Uterus (tissue), 4 donors: ENCODE data around the gene GRIN2A. TPM values are rescaled to one million over a fixed set of nuclear protein-coding genes. Genes with fewer than 3 reads are reported as not detected.

Source experiments
- DNase-seq, 2 donors: peaks; one replicate each; pipeline ENCODE4 v3.0.0-alpha.2; 2019 to 2020
- H3K27ac ChIP-seq, 2 donors: fragments of 200-600 bp; sonication (generic); 1 replicate in 1 of 2; 2 replicates in 1 of 2; pipeline ENCODE4 v1.5.1; 2016 to 2018
- H3K27me3 ChIP-seq, 2 donors: fragments of 200-600 bp; sonication (generic); one replicate each; pipeline ENCODE4 v1.5.1; 2018 to 2019; ENCODE audit warnings: control low read depth in 1 of 2
- H3K36me3 ChIP-seq, 2 donors: fragments of 200-600 bp; sonication (generic); one replicate each; pipeline ENCODE4 v1.5.1; 2019; ENCODE audit warnings: control low read depth in 1 of 2
- H3K4me1 ChIP-seq, 2 donors: fragments of 200-600 bp; sonication (generic); one replicate each; pipeline ENCODE4 v1.5.1; 2018 to 2019; ENCODE audit warnings: control low read depth in 1 of 2
- H3K4me3 ChIP-seq, 2 donors: fragments of 200-600 bp; sonication (generic); 1 replicate in 1 of 2; 2 replicates in 1 of 2; pipeline ENCODE4 v1.5.1; 2018 to 2019; ENCODE audit warnings: mild to moderate bottlenecking in 1 of 2
- H3K9me3 ChIP-seq, 2 donors: fragments of 200-600 bp; sonication (generic); one replicate each; pipeline ENCODE4 v1.5.1; 2019; ENCODE audit warnings: control low read depth in 1 of 2
- POLR2A ChIP-seq, 2 donors: fragments of 450-650 bp; IDR thresholded peaks; one replicate each; pipeline ENCODE4 v1.6.1; 2016; ENCODE audit warnings: antibody characterized with exemption in 2 of 2, mild to moderate bottlenecking in 1 of 2, moderate library complexity in 1 of 2
- intact Hi-C: fragments of 100-400 bp; cut with DNase I; formaldehyde crosslinking; loops from one replicate; pipeline ENCODE4 v1.15.1; 2023; ENCODE audit warnings: low total_unique reads
- total RNA-seq, 4 donors: library from RNA; depleted of rRNA in 3 of 4; stranded (reverse); fragments of >200 nt in 3 of 4; gene quantifications; one replicate each; pipeline versions ENCODE4 v1.1.0 to v1.2.4, GENCODE V29; 2014 to 2023
- TF ChIP-seq, protein P1 (sequence below), 4 experiments: fragments of 200-600 bp in 2 of 4; fragments of 450-650 bp in 2 of 4; sonication (generic) in 2 of 4; IDR thresholded peaks; one replicate each; pipeline ENCODE4 v1.5.1; 2016 to 2019; ENCODE audit warnings: antibody characterized with exemption in 4 of 4, mild to moderate bottlenecking in 2 of 4, moderate library complexity in 1 of 4
- donor health status: DM: yes; HTN: yes; CAD: no.

The GRIN2A gene
- total RNA-seq, 4 donors from 2014 or later: under 0.01 to 2.4 (median 0.56) TPM

- no peak overlapping the region for H3K27ac ChIP-seq
- H3K27me3 ChIP-seq: no peaks in the 10 kb centered on the region
- TF ChIP-seq, protein P1, sequence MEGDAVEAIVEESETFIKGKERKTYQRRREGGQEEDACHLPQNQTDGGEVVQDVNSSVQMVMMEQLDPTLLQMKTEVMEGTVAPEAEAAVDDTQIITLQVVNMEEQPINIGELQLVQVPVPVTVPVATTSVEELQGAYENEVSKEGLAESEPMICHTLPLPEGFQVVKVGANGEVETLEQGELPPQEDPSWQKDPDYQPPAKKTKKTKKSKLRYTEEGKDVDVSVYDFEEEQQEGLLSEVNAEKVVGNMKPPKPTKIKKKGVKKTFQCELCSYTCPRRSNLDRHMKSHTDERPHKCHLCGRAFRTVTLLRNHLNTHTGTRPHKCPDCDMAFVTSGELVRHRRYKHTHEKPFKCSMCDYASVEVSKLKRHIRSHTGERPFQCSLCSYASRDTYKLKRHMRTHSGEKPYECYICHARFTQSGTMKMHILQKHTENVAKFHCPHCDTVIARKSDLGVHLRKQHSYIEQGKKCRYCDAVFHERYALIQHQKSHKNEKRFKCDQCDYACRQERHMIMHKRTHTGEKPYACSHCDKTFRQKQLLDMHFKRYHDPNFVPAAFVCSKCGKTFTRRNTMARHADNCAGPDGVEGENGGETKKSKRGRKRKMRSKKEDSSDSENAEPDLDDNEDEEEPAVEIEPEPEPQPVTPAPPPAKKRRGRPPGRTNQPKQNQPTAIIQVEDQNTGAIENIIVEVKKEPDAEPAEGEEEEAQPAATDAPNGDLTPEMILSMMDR (IDR thresholded peaks at IDR 0.05): no peak
- TF ChIP-seq POLR2A (IDR thresholded peaks at IDR 0.05): no peak
- H3K36me3 ChIP-seq: no peaks in the 10 kb centered on the region
- no peak overlapping the region for H3K4me3 ChIP-seq
- H3K4me1 ChIP-seq: no peaks in the 10 kb centered on the region
- H3K9me3 ChIP-seq: no peaks in the 10 kb centered on the region
- intact Hi-C loops: no loop called here
- DNase-seq: no peak
These were observed 313.6 kb downstream of the GRIN2A start for GRCh38 chr16:9868606-9869149.

DNA sequence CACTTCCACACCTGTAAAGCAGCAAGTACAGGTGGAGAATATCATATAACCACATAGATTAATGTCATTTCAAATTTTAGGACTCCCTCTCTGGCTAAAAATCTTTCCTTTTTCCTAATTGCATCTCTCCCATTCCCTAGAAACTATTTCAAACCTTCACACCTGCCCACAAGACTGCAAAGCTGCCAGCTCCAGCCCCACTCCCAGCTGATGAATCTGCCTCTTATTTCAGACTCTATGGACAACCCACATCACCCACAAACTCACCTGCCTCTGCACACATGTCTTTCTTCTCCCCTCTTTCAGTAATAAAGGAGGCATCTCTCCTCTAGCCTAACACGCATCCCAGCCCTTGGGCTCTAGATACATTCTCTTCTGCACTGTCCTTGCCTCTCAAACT is 315.1 kb downstream of the GRIN2A start:
- H3K9me3 ChIP-seq: no peaks in the 10 kb centered on the region
- H3K27ac ChIP-seq: no peak overlapping the region
- intact Hi-C loops: no loop called here

DNA sequence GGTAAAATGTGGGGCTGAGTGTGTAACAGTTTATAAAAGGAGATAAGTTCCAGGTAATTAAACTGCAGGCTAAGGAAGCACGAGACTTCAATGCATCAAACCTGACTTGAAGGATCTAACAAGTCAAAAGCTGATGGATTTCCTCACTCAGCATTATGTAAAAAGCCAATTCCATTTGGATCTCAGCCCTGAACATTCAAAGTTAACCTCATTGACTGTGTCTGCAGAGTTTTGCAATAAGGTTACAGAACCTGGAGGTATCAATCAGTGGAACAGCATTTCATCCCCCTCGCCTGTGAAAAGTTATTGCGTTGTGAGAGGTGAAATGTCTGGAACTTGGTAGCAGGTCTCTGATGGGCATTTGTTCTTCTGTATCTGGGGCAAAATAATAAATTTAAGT is 317.8 kb downstream of the GRIN2A start:
- Histone ChIP-seq H3K9me3 (no peaks in the 10 kb centered on the region), H3K4me3 (no peak overlapping the region), H3K27ac (no peak overlapping the region), H3K4me1 (no peaks in the 10 kb centered on the region), H3K27me3 (no peaks in the 10 kb centered on the region), H3K36me3 (no peaks in the 10 kb centered on the region)
- DNase-seq: no peak
- TF ChIP-seq, protein P1 (IDR thresholded peaks at IDR 0.05): no peak
- no peak for TF ChIP-seq POLR2A (IDR thresholded peaks at IDR 0.05)
- intact Hi-C loops: no loop called here

More for the DNA sequence above, 315.1 kb downstream of the GRIN2A start:
- no peak for DNase-seq
- Histone ChIP-seq H3K36me3 (no peaks in the 10 kb centered on the region), H3K4me1 (no peaks in the 10 kb centered on the region), H3K4me3 (no peak overlapping the region), H3K27me3 (no peaks in the 10 kb centered on the region)
- no peak for TF ChIP-seq POLR2A (IDR thresholded peaks at IDR 0.05)

GRCh38 chr16:9862327-9862726 is 319.9 kb downstream of the GRIN2A start:
- H3K4me3 ChIP-seq: no peak overlapping the region
- H3K36me3 ChIP-seq: no peaks in the 10 kb centered on the region
- H3K27ac ChIP-seq: no peak overlapping the region
- no peaks in the 10 kb centered on the region for H3K9me3 ChIP-seq
- H3K27me3 ChIP-seq: no peaks in the 10 kb centered on the region
- DNase-seq: no peak
- no peaks in the 10 kb centered on the region for H3K4me1 ChIP-seq
- intact Hi-C loops: no loop called here
- TF ChIP-seq, protein P1 (IDR thresholded peaks at IDR 0.05): no peak
- no peak for TF ChIP-seq POLR2A (IDR thresholded peaks at IDR 0.05)

- no peaks in the 10 kb centered on the region for H3K4me1 ChIP-seq
- no peaks in the 10 kb centered on the region for H3K9me3 ChIP-seq
- H3K4me3 ChIP-seq: no peak overlapping the region
- no peak for DNase-seq
- no peaks in the 10 kb centered on the region for H3K27me3 ChIP-seq
- intact Hi-C loops: no loop called here
- TF ChIP-seq, protein P1 (IDR thresholded peaks at IDR 0.05): no peak
- TF ChIP-seq POLR2A (IDR thresholded peaks at IDR 0.05): no peak
- no peaks in the 10 kb centered on the region for H3K36me3 ChIP-seq
- no peak overlapping the region for H3K27ac ChIP-seq
These were observed 321.4 kb downstream of the GRIN2A start for GRCh38 chr16:9860876-9861275.
